Measurements from ENCODE around the gene KIRREL3.

Gene KIRREL3

GRCh38 chr11:126834573-126834972, 166.0 kb downstream of the KIRREL3 start:
- no peaks in the 10 kb centered on the region for H3K4me1 Mint-ChIP-seq (ENCODE audit: low read depth)
- no peaks in the 10 kb centered on the region for H3K9me3 Mint-ChIP-seq
- no peak overlapping the region for H3K4me3 Mint-ChIP-seq
- no peak overlapping the region for H3K27ac Mint-ChIP-seq
- no peaks in the 10 kb centered on the region for H3K27me3 Mint-ChIP-seq
- H3K36me3 Mint-ChIP-seq (ENCODE audit: low read depth): no peaks in the 10 kb centered on the region

GRCh38 chr11:126834149-126834548, 166.4 kb downstream of the KIRREL3 start:
- Mint-ChIP-seq H3K4me3 (no peak overlapping the region), H3K27ac (no peak overlapping the region)

GRCh38 chr11:126833065-126833464, 167.5 kb downstream of the KIRREL3 start:
- Mint-ChIP-seq H3K4me3 (no peak overlapping the region), H3K27ac (no peak overlapping the region), H3K9me3 (no peaks in the 10 kb centered on the region)

More at GRCh38 chr11:126834149-126834548, 166.4 kb downstream of the KIRREL3 start:
- no peaks in the 10 kb centered on the region for H3K36me3 Mint-ChIP-seq (ENCODE audit: low read depth)
- no peaks in the 10 kb centered on the region for H3K27me3 Mint-ChIP-seq
- H3K4me1 Mint-ChIP-seq (ENCODE audit: low read depth): no peaks in the 10 kb centered on the region
- H3K9me3 Mint-ChIP-seq: no peaks in the 10 kb centered on the region

GRCh38 chr11:126832387-126832786, 168.2 kb downstream of the KIRREL3 start:
- no peaks in the 10 kb centered on the region for H3K36me3 Mint-ChIP-seq (ENCODE audit: low read depth)
- no peaks in the 10 kb centered on the region for H3K27me3 Mint-ChIP-seq
- H3K27ac Mint-ChIP-seq: no peak overlapping the region
- H3K9me3 Mint-ChIP-seq: no peaks in the 10 kb centered on the region
- H3K4me3 Mint-ChIP-seq: no peak overlapping the region
- no peaks in the 10 kb centered on the region for H3K4me1 Mint-ChIP-seq (ENCODE audit: low read depth)

More at GRCh38 chr11:126833065-126833464, 167.5 kb downstream of the KIRREL3 start:
- Mint-ChIP-seq H3K36me3 (ENCODE audit: low read depth) (no peaks in the 10 kb centered on the region), H3K27me3 (no peaks in the 10 kb centered on the region), H3K4me1 (ENCODE audit: low read depth) (no peaks in the 10 kb centered on the region)

GRCh38 chr11:126830216-126830806, 170.3 kb downstream of the KIRREL3 start:
- no peaks in the 10 kb centered on the region for H3K4me1 Mint-ChIP-seq (ENCODE audit: low read depth)
- H3K27me3 Mint-ChIP-seq: peaks cover 3% of the 10 kb centered on the region
- H3K4me3 Mint-ChIP-seq: no peak overlapping the region
- no peak overlapping the region for H3K27ac Mint-ChIP-seq
- H3K9me3 Mint-ChIP-seq: no peaks in the 10 kb centered on the region
- no peaks in the 10 kb centered on the region for H3K36me3 Mint-ChIP-seq (ENCODE audit: low read depth)

GRCh38 chr11:126829716-126830115, 170.9 kb downstream of the KIRREL3 start:
- Mint-ChIP-seq H3K27ac (no peak overlapping the region), H3K4me1 (ENCODE audit: low read depth) (no peaks in the 10 kb centered on the region), H3K27me3 (peaks cover 3% of the 10 kb centered on the region), H3K36me3 (ENCODE audit: low read depth) (no peaks in the 10 kb centered on the region), H3K9me3 (no peaks in the 10 kb centered on the region), H3K4me3 (no peak overlapping the region)

GRCh38 chr11:126824035-126824607, 176.4 kb downstream of the KIRREL3 start:
- Mint-ChIP-seq H3K36me3 (ENCODE audit: low read depth) (no peaks in the 10 kb centered on the region), H3K27me3 (peaks cover 3% of the 10 kb centered on the region), H3K4me1 (ENCODE audit: low read depth) (no peaks in the 10 kb centered on the region), H3K27ac (no peak overlapping the region), H3K4me3 (no peak overlapping the region), H3K9me3 (no peaks in the 10 kb centered on the region)

- Mint-ChIP-seq H3K36me3 (ENCODE audit: low read depth) (no peaks in the 10 kb centered on the region), H3K4me3 (no peak overlapping the region), H3K9me3 (no peaks in the 10 kb centered on the region), H3K27me3 (peaks cover 3% of the 10 kb centered on the region), H3K4me1 (ENCODE audit: low read depth) (no peaks in the 10 kb centered on the region), H3K27ac (no peak overlapping the region)
Measured at GRCh38 chr11:126823274-126823673, 177.3 kb downstream of the KIRREL3 start.

- H3K36me3 Mint-ChIP-seq (ENCODE audit: low read depth): no peaks in the 10 kb centered on the region
- H3K27ac Mint-ChIP-seq: no peak overlapping the region
- H3K4me1 Mint-ChIP-seq (ENCODE audit: low read depth): no peaks in the 10 kb centered on the region
- H3K4me3 Mint-ChIP-seq: no peak overlapping the region
- no peaks in the 10 kb centered on the region for H3K9me3 Mint-ChIP-seq
- peaks cover 3% of the 10 kb centered on the region for H3K27me3 Mint-ChIP-seq
Measured at GRCh38 chr11:126821827-126822226, 178.7 kb downstream of the KIRREL3 start.

- Mint-ChIP-seq H3K27ac (no peak overlapping the region), H3K27me3 (no peaks in the 10 kb centered on the region), H3K36me3 (ENCODE audit: low read depth) (no peaks in the 10 kb centered on the region)
Measured at GRCh38 chr11:126819194-126819593, 181.4 kb downstream of the KIRREL3 start.

GRCh38 chr11:126817523-126818450, 182.8 kb downstream of the KIRREL3 start:
- Mint-ChIP-seq H3K36me3 (ENCODE audit: low read depth) (no peaks in the 10 kb centered on the region), H3K9me3 (no peaks in the 10 kb centered on the region), H3K4me1 (ENCODE audit: low read depth) (no peaks in the 10 kb centered on the region), H3K27me3 (peaks cover 5% of the 10 kb centered on the region), H3K4me3 (no peak overlapping the region), H3K27ac (no peak overlapping the region)

More at GRCh38 chr11:126819194-126819593, 181.4 kb downstream of the KIRREL3 start:
- Mint-ChIP-seq H3K4me3 (no peak overlapping the region), H3K9me3 (no peaks in the 10 kb centered on the region), H3K4me1 (ENCODE audit: low read depth) (no peaks in the 10 kb centered on the region)

- no peaks in the 10 kb centered on the region for H3K9me3 Mint-ChIP-seq
- no peak overlapping the region for H3K27ac Mint-ChIP-seq
- no peaks in the 10 kb centered on the region for H3K4me1 Mint-ChIP-seq (ENCODE audit: low read depth)
- H3K27me3 Mint-ChIP-seq: peaks cover 5% of the 10 kb centered on the region
- no peak overlapping the region for H3K4me3 Mint-ChIP-seq
- H3K36me3 Mint-ChIP-seq (ENCODE audit: low read depth): no peaks in the 10 kb centered on the region
Measured at GRCh38 chr11:126817096-126817495, 183.5 kb downstream of the KIRREL3 start.

GRCh38 chr11:126816645-126817044, 183.9 kb downstream of the KIRREL3 start:
- Mint-ChIP-seq H3K36me3 (ENCODE audit: low read depth) (no peaks in the 10 kb centered on the region), H3K27ac (no peak overlapping the region), H3K9me3 (no peaks in the 10 kb centered on the region), H3K4me1 (ENCODE audit: low read depth) (no peaks in the 10 kb centered on the region), H3K27me3 (peaks cover 5% of the 10 kb centered on the region), H3K4me3 (no peak overlapping the region)

- H3K27ac Mint-ChIP-seq: no peak overlapping the region
- H3K4me1 Mint-ChIP-seq (ENCODE audit: low read depth): no peaks in the 10 kb centered on the region
- H3K9me3 Mint-ChIP-seq: no peaks in the 10 kb centered on the region
- H3K27me3 Mint-ChIP-seq: peaks cover 5% of the 10 kb centered on the region
- H3K36me3 Mint-ChIP-seq (ENCODE audit: low read depth): no peaks in the 10 kb centered on the region
- no peak overlapping the region for H3K4me3 Mint-ChIP-seq
Measured at GRCh38 chr11:126815111-126815510, 185.5 kb downstream of the KIRREL3 start.

- H3K9me3 Mint-ChIP-seq: no peaks in the 10 kb centered on the region
- H3K36me3 Mint-ChIP-seq (ENCODE audit: low read depth): no peaks in the 10 kb centered on the region
- no peaks in the 10 kb centered on the region for H3K4me1 Mint-ChIP-seq (ENCODE audit: low read depth)
- H3K27ac Mint-ChIP-seq: no peak overlapping the region
- H3K4me3 Mint-ChIP-seq: no peak overlapping the region
- peaks cover 5% of the 10 kb centered on the region for H3K27me3 Mint-ChIP-seq
Measured at GRCh38 chr11:126810776-126811175, 189.8 kb downstream of the KIRREL3 start.
